Vagina (tissue), 2 donors: ENCODE measurements around the gene UNC45A.

ENCODE experiments used
- POLR2A ChIP-seq, 2 donors: fragments of 450-650 bp; IDR thresholded peaks; one replicate each; pipeline ENCODE4 v1.6.1; 2017; ENCODE audit warnings: antibody characterized with exemption in 2 of 2, mild to moderate bottlenecking in 2 of 2, moderate library complexity in 2 of 2
- POLR2AphosphoS5 ChIP-seq, 2 donors: sonication (generic); formaldehyde crosslinking; IDR thresholded peaks; one replicate each; pipeline ENCODE4 v1.9.0; 2017; ENCODE audit warnings: antibody characterized with exemption in 2 of 2, mild to moderate bottlenecking in 2 of 2, low read depth in 1 of 2; ENCODE audit not compliant: insufficient read depth in 1 of 2
- TF ChIP-seq, protein P1 (sequence below), 3 experiments: fragments of 450-650 bp in 2 of 3; fragments of 200-600 bp in 1 of 3; sonication (generic) in 1 of 3; IDR thresholded peaks; one replicate each; pipeline ENCODE4 v1.5.1; 2017 to 2019; ENCODE audit warnings: antibody characterized with exemption in 3 of 3, mild to moderate bottlenecking in 2 of 3, moderate library complexity in 2 of 3

DNA sequence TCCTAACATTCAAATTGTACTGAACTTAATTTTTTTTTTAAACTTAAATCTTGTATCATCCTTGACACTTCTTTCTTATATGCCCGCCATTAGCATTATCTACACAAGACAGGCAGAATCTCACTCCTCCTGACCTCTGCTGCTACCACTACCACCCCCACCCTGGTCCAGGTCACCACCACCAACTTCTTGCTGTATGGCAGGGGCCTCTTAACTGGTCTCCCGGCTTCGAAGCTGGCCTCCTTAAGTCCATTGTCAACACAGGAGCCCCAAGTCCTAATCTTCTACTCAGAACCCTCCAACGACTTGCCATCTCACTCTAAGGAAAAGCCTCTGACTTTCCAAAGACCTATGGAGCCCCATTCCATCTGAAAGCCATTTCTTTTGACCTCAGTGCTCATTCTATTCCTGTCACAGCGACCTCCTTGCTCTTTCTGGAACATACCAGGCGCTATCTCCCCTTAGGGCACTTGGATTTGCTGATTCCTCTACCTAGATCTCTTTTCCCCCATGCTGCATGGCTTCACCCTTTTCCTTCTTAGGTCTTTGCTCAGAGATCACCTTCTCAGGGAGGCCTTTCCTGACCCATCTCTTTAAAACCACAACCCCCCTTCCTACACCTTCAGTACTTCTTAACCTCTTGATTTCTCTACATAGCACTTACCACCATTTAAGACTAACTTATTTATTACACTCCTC lies 56.7 kb downstream of the UNC45A start:
- TF ChIP-seq, protein P1, sequence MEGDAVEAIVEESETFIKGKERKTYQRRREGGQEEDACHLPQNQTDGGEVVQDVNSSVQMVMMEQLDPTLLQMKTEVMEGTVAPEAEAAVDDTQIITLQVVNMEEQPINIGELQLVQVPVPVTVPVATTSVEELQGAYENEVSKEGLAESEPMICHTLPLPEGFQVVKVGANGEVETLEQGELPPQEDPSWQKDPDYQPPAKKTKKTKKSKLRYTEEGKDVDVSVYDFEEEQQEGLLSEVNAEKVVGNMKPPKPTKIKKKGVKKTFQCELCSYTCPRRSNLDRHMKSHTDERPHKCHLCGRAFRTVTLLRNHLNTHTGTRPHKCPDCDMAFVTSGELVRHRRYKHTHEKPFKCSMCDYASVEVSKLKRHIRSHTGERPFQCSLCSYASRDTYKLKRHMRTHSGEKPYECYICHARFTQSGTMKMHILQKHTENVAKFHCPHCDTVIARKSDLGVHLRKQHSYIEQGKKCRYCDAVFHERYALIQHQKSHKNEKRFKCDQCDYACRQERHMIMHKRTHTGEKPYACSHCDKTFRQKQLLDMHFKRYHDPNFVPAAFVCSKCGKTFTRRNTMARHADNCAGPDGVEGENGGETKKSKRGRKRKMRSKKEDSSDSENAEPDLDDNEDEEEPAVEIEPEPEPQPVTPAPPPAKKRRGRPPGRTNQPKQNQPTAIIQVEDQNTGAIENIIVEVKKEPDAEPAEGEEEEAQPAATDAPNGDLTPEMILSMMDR (IDR thresholded peaks at IDR 0.05): no peak
- TF ChIP-seq POLR2A (IDR thresholded peaks at IDR 0.05): no peak
- no peak for TF ChIP-seq POLR2AphosphoS5 (IDR thresholded peaks at IDR 0.05; ENCODE audit: insufficient read depth in 1 of 2, low read depth in 1 of 2)
